H1 (cell line): ENCODE results near the gene NXPH3. TPM values are rescaled to one million over a fixed set of nuclear protein-coding genes. Genes with fewer than 3 reads are reported as not detected.

ENCODE experiments used
- CTCF ChIA-PET: fragments of 300-600 bp; sonication (Branson Sonifier 250); formaldehyde crosslinking; loops from one replicate; lab custom pipeline; 2021; ENCODE audit not compliant: partially characterized antibody; lab: Charles Lee
- POLR2A ChIA-PET: fragments of 300-600 bp; sonication (Branson Sonifier 250); formaldehyde crosslinking; loops from one replicate; lab custom pipeline; 2021; ENCODE audit warnings: inconsistent platforms; ENCODE audit not compliant: partially characterized antibody; lab: Charles Lee
- DNase-seq, 2 experiments: peaks; one replicate each; pipeline versions ENCODE4 v3.0.0 to v3.0.0-alpha.2; 2010 to 2022; ENCODE audit warnings: low spot score in 2 of 2, low read depth in 1 of 2, mixed read lengths in 1 of 2
- FAIRE-seq: peaks from 2 replicates; lab custom pipeline; 2011; peaks lifted over from hg19 to GRCh38; lab: Jason Lieb, UNC
- H2AFZ ChIP-seq: 2 replicates; pipeline ENCODE4 v1.8.1; 2012; ENCODE audit warnings: low read length, inconsistent platforms
- H2AK5ac ChIP-seq: 2 replicates; pipeline ENCODE4 v1.6.1; 2013; ENCODE audit warnings: low read depth, low read length
- H2BK120ac ChIP-seq: replicated peaks from 2 replicates; pipeline ENCODE3; 2013; ENCODE audit warnings: low read depth, low read length, inconsistent platforms
- H2BK12ac ChIP-seq: 2 replicates; pipeline ENCODE4 v1.6.1; 2013; ENCODE audit warnings: low read depth, low read length
- H2BK15ac ChIP-seq: 2 replicates; pipeline ENCODE4 v1.6.1; 2013; ENCODE audit warnings: low read length
- H2BK20ac ChIP-seq: 2 replicates; pipeline ENCODE4 v1.6.1; 2013; ENCODE audit warnings: low read length
- H2BK5ac ChIP-seq: 2 replicates; pipeline ENCODE4 v1.6.1; 2013; ENCODE audit warnings: low read depth, low read length
- H3K14ac ChIP-seq: 2 replicates; pipeline ENCODE4 v1.6.1; 2013; ENCODE audit warnings: inconsistent platforms; ENCODE audit not compliant: insufficient read length
- H3K18ac ChIP-seq: 2 replicates; pipeline ENCODE4 v1.6.1; 2013; ENCODE audit warnings: low read length; ENCODE audit errors: extremely low read depth
- H3K23ac ChIP-seq: 2 replicates; pipeline ENCODE4 v1.6.1; 2013; ENCODE audit warnings: inconsistent platforms; ENCODE audit not compliant: insufficient read length
- H3K23me2 ChIP-seq: 2 replicates; pipeline ENCODE4 v1.6.1; 2013; ENCODE audit warnings: low read depth, low read length
- H3K27ac ChIP-seq: 2 replicates; pipeline ENCODE4 v1.6.1; 2011; ENCODE audit warnings: low read depth, low read length, inconsistent platforms
- H3K27me3 ChIP-seq, 4 experiments: replicated peaks in 1 of 4; 1 replicate in 1 of 4; 2 replicates in 3 of 4; pipeline versions ENCODE4 v1.6.1 to v1.8.1; 2011 to 2013; ENCODE audit warnings: low read length in 3 of 4, mild to moderate bottlenecking in 3 of 4, inconsistent platforms in 2 of 4, mixed read lengths in 2 of 4, moderate library complexity in 1 of 4; ENCODE audit not compliant: control insufficient read depth in 3 of 4, insufficient read depth in 3 of 4; ENCODE audit errors: extremely low read depth in 1 of 4
- H3K36me3 ChIP-seq, 4 experiments: 2 replicates each; pipeline versions ENCODE4 v1.6.1 to v1.8.1; 2011 to 2013; ENCODE audit warnings: mild to moderate bottlenecking in 4 of 4, low read length in 3 of 4, moderate library complexity in 2 of 4, control low read depth in 1 of 4, inconsistent platforms in 1 of 4; ENCODE audit not compliant: insufficient read depth in 4 of 4, control insufficient read depth in 2 of 4
- H3K4ac ChIP-seq: replicated peaks from 2 replicates; pipeline ENCODE3; 2013; ENCODE audit warnings: low read length, low read depth, mixed read lengths, inconsistent platforms; ENCODE audit not compliant: insufficient read length
- H3K4me1 ChIP-seq, 4 experiments: replicated peaks in 1 of 4; 1 replicate in 1 of 4; 2 replicates in 3 of 4; pipeline versions ENCODE4 v1.6.1 to v1.8.1; 2011 to 2013; ENCODE audit warnings: low read length in 3 of 4, inconsistent platforms in 2 of 4, mixed read lengths in 1 of 4; ENCODE audit not compliant: insufficient read depth in 4 of 4, control insufficient read depth in 3 of 4
- H3K4me2 ChIP-seq, 2 experiments: 2 replicates each; pipeline versions ENCODE4 v1.6.1 to v1.8.1; 2011 to 2013; ENCODE audit warnings: low read depth in 2 of 2, low read length in 2 of 2, control low read depth in 1 of 2, inconsistent platforms in 1 of 2, mild to moderate bottlenecking in 1 of 2; ENCODE audit not compliant: insufficient read depth in 1 of 2
- H3K4me3 ChIP-seq, 4 experiments: fragments of 200-600, 300-600 bp in 1 of 4; sonication (generic), shearing (Covaris generic), sonication (Bioruptor Twin) in 1 of 4; 2 replicates each; pipeline versions ENCODE4 v1.5.1 to v1.8.1; 2011 to 2016; ENCODE audit warnings: low read length in 4 of 4, low read depth in 3 of 4, control low read depth in 2 of 4, inconsistent platforms in 2 of 4, mild to moderate bottlenecking in 2 of 4, mixed read lengths in 1 of 4, moderate library complexity in 1 of 4; ENCODE audit not compliant: insufficient read depth in 2 of 4; ENCODE audit errors: extremely low read depth in 1 of 4
- H3K56ac ChIP-seq: replicated peaks from 2 replicates; pipeline ENCODE3; 2013; ENCODE audit warnings: low read depth, mild to moderate bottlenecking, mixed read lengths, low read length, inconsistent platforms; ENCODE audit not compliant: insufficient read length
- H3K79me1 ChIP-seq: 2 replicates; pipeline ENCODE4 v1.6.1; 2013; ENCODE audit warnings: low read depth, low read length, control low read depth
- H3K79me2 ChIP-seq, 2 experiments: 2 replicates each; pipeline versions ENCODE4 v1.6.1 to v1.8.1; 2012 to 2013; ENCODE audit warnings: low read length in 2 of 2, mild to moderate bottlenecking in 2 of 2, inconsistent platforms in 1 of 2; ENCODE audit not compliant: insufficient read depth in 2 of 2, control insufficient read depth in 1 of 2
- H3K9ac ChIP-seq, 4 experiments: replicated peaks in 1 of 4; 1 replicate in 1 of 4; 2 replicates in 3 of 4; pipeline versions ENCODE4 v1.6.1 to v1.8.1; 2011 to 2013; ENCODE audit warnings: low read depth in 3 of 4, low read length in 3 of 4, control low read depth in 2 of 4, mild to moderate bottlenecking in 2 of 4, moderate library complexity in 2 of 4, inconsistent platforms in 1 of 4; ENCODE audit errors: extremely low read depth in 1 of 4
- H3K9me3 ChIP-seq, 2 experiments: 2 replicates each; pipeline versions ENCODE4 v1.6.1 to v1.8.1; 2012 to 2013; ENCODE audit warnings: mild to moderate bottlenecking in 2 of 2, moderate library complexity in 2 of 2, control low read depth in 1 of 2, inconsistent platforms in 1 of 2, low read depth in 1 of 2, low read length in 1 of 2, mixed read lengths in 1 of 2; ENCODE audit not compliant: insufficient read depth in 2 of 2
- H4K20me1 ChIP-seq, 2 experiments: replicated peaks in 1 of 2; 2 replicates each; pipeline versions ENCODE3 to v1.8.1; 2011 to 2013; ENCODE audit warnings: inconsistent platforms in 2 of 2, low read length in 2 of 2, mild to moderate bottlenecking in 1 of 2; ENCODE audit not compliant: insufficient read depth in 2 of 2, control insufficient read depth in 1 of 2
- H4K5ac ChIP-seq: 2 replicates; pipeline ENCODE4 v1.6.1; 2013; ENCODE audit warnings: low read length, low read depth, mixed read lengths, inconsistent platforms; ENCODE audit not compliant: insufficient read length
- H4K8ac ChIP-seq: 2 replicates; pipeline ENCODE4 v1.8.0; 2013; ENCODE audit warnings: mild to moderate bottlenecking, moderate library complexity, low read length, inconsistent platforms; ENCODE audit not compliant: insufficient read depth; ENCODE audit errors: extremely low read depth
- H4K91ac ChIP-seq: replicated peaks from 2 replicates; pipeline ENCODE3; 2013; ENCODE audit warnings: low read length, mixed read lengths, inconsistent platforms; ENCODE audit not compliant: insufficient read length
- BACH1 ChIP-seq: IDR thresholded peaks from 2 replicates; pipeline ENCODE4 v1.6.1; 2012; ENCODE audit warnings: low read length, improper control_type of control experiment
- CREB1 ChIP-seq: IDR thresholded peaks from 2 replicates; pipeline ENCODE4 v1.6.1; 2012; ENCODE audit warnings: inconsistent platforms
- EZH2 ChIP-seq: fragments of 200-600 bp; sonication (generic); IDR thresholded peaks from 2 replicates; pipeline ENCODE4 v1.7.1; 2012; ENCODE audit warnings: low read depth, mild to moderate bottlenecking, moderate library complexity, low read length, inconsistent platforms; ENCODE audit not compliant: severe bottlenecking
- GTF2F1 ChIP-seq: IDR thresholded peaks from 2 replicates; pipeline ENCODE4 v1.6.1; 2012; ENCODE audit warnings: low read depth, low read length, improper control_type of control experiment, borderline replicate concordance
- HDAC2 ChIP-seq, 2 experiments: fragments of 300-600 bp in 1 of 2; sonication (generic) in 1 of 2; IDR thresholded peaks; 2 replicates each; pipeline ENCODE4 v1.6.1; 2011 to 2012; ENCODE audit warnings: low read depth in 2 of 2, low read length in 2 of 2, mild to moderate bottlenecking in 2 of 2, moderate library complexity in 2 of 2, borderline replicate concordance in 1 of 2, inconsistent platforms in 1 of 2
- NANOG ChIP-seq: IDR thresholded peaks from 2 replicates; pipeline ENCODE4 v1.6.1; 2011; ENCODE audit warnings: low read length, low read depth, mild to moderate bottlenecking, inconsistent platforms; ENCODE audit not compliant: insufficient read depth, poor library complexity, severe bottlenecking
- POLR2AphosphoS5 ChIP-seq: IDR thresholded peaks from 2 replicates; pipeline ENCODE4 v1.6.1; 2011; ENCODE audit warnings: low read depth, low read length
- POU5F1 ChIP-seq: IDR thresholded peaks from 2 replicates; pipeline ENCODE4 v1.6.1; 2011; ENCODE audit warnings: low read depth, mild to moderate bottlenecking, low read length, moderate library complexity
- RFX5 ChIP-seq: IDR thresholded peaks from 2 replicates; pipeline ENCODE4 v1.6.1; 2011; ENCODE audit warnings: low read depth, low read length, improper control_type of control experiment, borderline replicate concordance
- SIN3A ChIP-seq, 2 experiments: IDR thresholded peaks in 1 of 2; conservative IDR thresholded peaks in 1 of 2; 2 replicates each; pipeline ENCODE4 v1.6.1; 2011 to 2012; ENCODE audit warnings: low read length in 2 of 2, improper control_type of control experiment in 1 of 2, low read depth in 1 of 2, mild to moderate bottlenecking in 1 of 2
- SIRT6 ChIP-seq: IDR thresholded peaks from one replicate; pipeline ENCODE4 v1.7.1; 2012; ENCODE audit warnings: low read length, inconsistent platforms
- SIX5 ChIP-seq: IDR thresholded peaks from 2 replicates; pipeline ENCODE4 v1.6.1; 2011; ENCODE audit warnings: mild to moderate bottlenecking, low read depth, low read length
- SP1 ChIP-seq: IDR thresholded peaks from 2 replicates; pipeline ENCODE4 v1.6.1; 2011; ENCODE audit warnings: low read depth, low read length
- TAF1 ChIP-seq: IDR thresholded peaks from 2 replicates; pipeline ENCODE4 v1.6.1; 2011; ENCODE audit warnings: mild to moderate bottlenecking, low read depth, low read length
- TAF7 ChIP-seq: optimal IDR thresholded peaks from 2 replicates; pipeline ENCODE3; 2011; ENCODE audit warnings: low read depth, mild to moderate bottlenecking, inconsistent platforms, low read length, moderate library complexity, borderline replicate concordance
- WGBS, 2 experiments: shearing (Covaris generic) in 1 of 2; methylation state at CpG; one replicate each; pipeline versions ENCODE4 v1.1.6 to v1.1.7; 2013 to 2015; ENCODE audit warnings: low lambda C conversion rate in 2 of 2, mixed read lengths in 2 of 2, inconsistent platforms in 1 of 2, low coverage in 1 of 2, missing lambda C conversion rate in 1 of 2; ENCODE audit not compliant: insufficient replicate concordance in 2 of 2, insufficient coverage in 1 of 2, insufficient read length in 1 of 2; ENCODE audit errors: extremely low coverage in 1 of 2, missing lambda C conversion rate in 1 of 2; 5-methylcytosine and 5-hydroxymethylcytosine counted together
- polyA plus RNA-seq, 7 experiments: library from polyadenylated mRNA; depleted of rRNA in 3 of 7; stranded (reverse) in 5 of 7; unstranded in 2 of 7; fragments of >200 nt in 5 of 7; fragments of 200-250 nt in 2 of 7; gene quantifications; 1 replicate in 5 of 7; 2 replicates in 1 of 7; 4 replicates in 1 of 7; pipeline versions ENCODE4 v1.2.1 to v1.2.3, GENCODE V29; 2011 to 2013; ENCODE audit warnings: missing spikeins in 2 of 7, mixed read lengths in 2 of 7
- total RNA-seq: library from RNA; stranded (reverse); fragmentation: NEBNext Ultra II Directional; extraction: Animal tissue kit (Norgen Biotek cat#: 25700); gene quantifications from 2 replicates; pipeline ENCODE4 v1.2.1, GENCODE V29; 2021

The NXPH3 gene
- total and polyA plus RNA-seq, 2 of the 8 experiments (the other 6 are each of a cell fraction or from before 2014, with no cell fraction given), result 2.5 to 3.7 TPM

GRCh38 chr17:49588312-49588711 lies 12.6 kb downstream of the NXPH3 start:
- no peak overlapping the region for H3K14ac ChIP-seq
- H3K79me1 ChIP-seq, result no peaks in the 10 kb centered on the region
- FAIRE-seq (no peak), DNase-seq (no peak)
- H4K8ac ChIP-seq, result no peak overlapping the region
- no peak overlapping the region for H3K27ac ChIP-seq
- H3K4me1 ChIP-seq, result peaks cover 0 to 2% (median 2%) of the 10 kb centered on the region in 4 experiments; a peak in 2 of 7 replicates
- H3K9ac ChIP-seq, result no peak overlapping the region
- H3K79me2 ChIP-seq, result no peaks in the 10 kb centered on the region
- no peak overlapping the region for H4K91ac ChIP-seq
- H4K20me1 ChIP-seq, result no peaks in the 10 kb centered on the region
- H2AFZ ChIP-seq, result no peak overlapping the region
- no peak overlapping the region for H2BK120ac ChIP-seq
- H3K27me3 ChIP-seq, result no peaks in the 10 kb centered on the region
- no peak overlapping the region for H2BK5ac ChIP-seq
- WGBS, 2 experiments, result 88% methylated on average over 8 of the region's 8 CpGs; no CpG with 5 or more reads in 1 of the 2 experiments
- H3K23me2 ChIP-seq, result no peaks in the 10 kb centered on the region
- H2BK20ac ChIP-seq, result no peak overlapping the region
- POLR2A ChIA-PET, result interaction anchor here (1.8 kb wide), 1 partner anchor 9 kb away, joined by 6 read pairs; no protein-coding TSS in a partner anchor
- H3K36me3 ChIP-seq, result no peaks in the 10 kb centered on the region
- no peak overlapping the region for H2BK15ac ChIP-seq
- H3K4me2 ChIP-seq, result no peak overlapping the region
- no peaks in the 10 kb centered on the region for H3K9me3 ChIP-seq
- CTCF ChIA-PET, result interaction anchor here (0.9 to 1.3 kb wide), 4 partner anchors 10 to 154 kb away, joined by 3 to 5 read pairs (median 3); no protein-coding TSS in a partner anchor
- no peak overlapping the region for H3K18ac ChIP-seq
- no peak overlapping the region for H3K4ac ChIP-seq
- H3K4me3 ChIP-seq, result no peak overlapping the region
- no peak overlapping the region for H2AK5ac ChIP-seq
- no peak overlapping the region for H3K56ac ChIP-seq
- no peak overlapping the region for H3K23ac ChIP-seq
- H2BK12ac ChIP-seq, result no peak overlapping the region
- H4K5ac ChIP-seq, result no peak overlapping the region
- no peak for TF ChIP-seq SP1
- TF ChIP-seq TAF1, result no peak
- TF ChIP-seq SIN3A (conservative IDR thresholded peaks at IDR 0.05 in 1 of 2, IDR thresholded peaks at IDR 0.05 in 1 of 2; ENCODE audit: low read depth in 1 of 2, low read length in 2 of 2), result no peak
- TF ChIP-seq POU5F1, result no peak
- no peak for TF ChIP-seq POLR2AphosphoS5
- TF ChIP-seq HDAC2 (IDR thresholded peaks at IDR 0.05; ENCODE audit: borderline replicate concordance in 1 of 2, low read depth in 2 of 2, low read length in 2 of 2), result no peak
- no peak for TF ChIP-seq RFX5
- TF ChIP-seq SIX5, result no peak
- TF ChIP-seq CREB1, result no peak
- TF ChIP-seq SIRT6, result no peak
- no peak for TF ChIP-seq NANOG
- no peak for TF ChIP-seq BACH1
- no peak for TF ChIP-seq EZH2
- TF ChIP-seq TAF7, result no peak
- TF ChIP-seq GTF2F1, result no peak
